Esophagus muscularis mucosa (tissue), 4 donors: Measurements from ENCODE around the gene HTRA1. TPM values are rescaled to one million over a fixed set of nuclear protein-coding genes. Genes with fewer than 3 reads are reported as not detected.

Experiments used
- DNase-seq: peaks from one replicate; pipeline ENCODE4 v3.0.0-alpha.2; 2017; ENCODE audit errors: extremely low spot score
- H3K27ac ChIP-seq, 4 donors: fragments of 200-600 bp; sonication (generic); replicated peaks in 1 of 4; 1 replicate in 3 of 4; 2 replicates in 1 of 4; pipeline ENCODE4 v1.5.1; 2016 to 2019; ENCODE audit warnings: mild to moderate bottlenecking in 1 of 4
- H3K27me3 ChIP-seq, 4 donors: fragments of 200-600 bp; sonication (generic); one replicate each; pipeline versions ENCODE4 v1.5.1 to v1.6.0; 2016 to 2019
- H3K36me3 ChIP-seq, 4 donors: fragments of 200-600 bp; sonication (generic); one replicate each; pipeline ENCODE4 v1.5.1; 2016 to 2019
- H3K4me1 ChIP-seq, 4 donors: fragments of 200-600 bp; sonication (generic); one replicate each; pipeline ENCODE4 v1.5.1; 2016 to 2019
- H3K4me3 ChIP-seq, 4 donors: fragments of 200-600 bp; sonication (generic); 1 replicate in 2 of 4; 2 replicates in 2 of 4; pipeline ENCODE4 v1.5.1; 2016 to 2019; ENCODE audit warnings: mild to moderate bottlenecking in 4 of 4, moderate library complexity in 1 of 4
- H3K9me3 ChIP-seq, 4 donors: fragments of 200-600 bp; sonication (generic); 1 replicate in 3 of 4; 2 replicates in 1 of 4; pipeline ENCODE4 v1.5.1; 2016 to 2019
- CTCF ChIP-seq, 3 experiments: fragments of 200-600 bp in 2 of 3; fragments of 450-650 bp in 1 of 3; sonication (generic) in 2 of 3; IDR thresholded peaks; one replicate each; pipeline ENCODE4 v1.5.1; 2017 to 2019; ENCODE audit warnings: antibody characterized with exemption in 3 of 3, mild to moderate bottlenecking in 2 of 3, moderate library complexity in 1 of 3
- EP300 ChIP-seq: sonication (generic); formaldehyde crosslinking; IDR thresholded peaks from one replicate; pipeline ENCODE4 v1.6.1; 2017; ENCODE audit warnings: antibody characterized with exemption
- POLR2A ChIP-seq: fragments of 450-650 bp; IDR thresholded peaks from one replicate; pipeline ENCODE4 v1.6.1; 2017; ENCODE audit warnings: antibody characterized with exemption, moderate library complexity, mild to moderate bottlenecking, low read depth
- POLR2AphosphoS5 ChIP-seq, 2 donors: sonication (generic); formaldehyde crosslinking; IDR thresholded peaks; one replicate each; pipeline ENCODE4 v1.6.1; 2017; ENCODE audit warnings: antibody characterized with exemption in 2 of 2
- WGBS: methylation state at CpG from one replicate; pipeline ENCODE4 v1.1.5; 2018; 5-methylcytosine and 5-hydroxymethylcytosine counted together
- intact Hi-C: fragments of 100-400 bp; cut with DNase I; formaldehyde crosslinking; loops from one replicate; pipeline ENCODE4 v1.15.1; 2023
- total RNA-seq, 4 donors: library from RNA; depleted of rRNA; stranded (reverse); fragments of >200 nt; gene quantifications; one replicate each; pipeline versions ENCODE4 v1.1.0 to v1.2.1, GENCODE V29; 2016

Gene HTRA1
- total RNA-seq, 4 donors from 2014 or later, result 101 to 146 (median 109) TPM

GRCh38 chr10:122486406-122487080, 25.2 kb downstream of the HTRA1 start:
- DNase-seq, result no peak
- peaks cover 0 to 21% (median 8%) of the 10 kb centered on the region in 4 donors for H3K36me3 ChIP-seq
- H3K4me3 ChIP-seq, result no peak overlapping the region
- WGBS, result 80% methylated on average over 9 of the region's 9 CpGs
- peaks cover 35 to 60% (median 53%) of the 10 kb centered on the region in 4 donors for H3K4me1 ChIP-seq
- intact Hi-C loops, result no loop called here
- TF ChIP-seq POLR2AphosphoS5 (IDR thresholded peaks at IDR 0.05) (no peak), CTCF (IDR thresholded peaks at IDR 0.05) (no peak), POLR2A (no peak), EP300 (no peak)
- H3K27ac ChIP-seq, result peak overlapping the region in 3 of 4 donors; percentile 34 to 74 (median 48)
- no peaks in the 10 kb centered on the region for H3K9me3 ChIP-seq
- no peaks in the 10 kb centered on the region for H3K27me3 ChIP-seq

- TF ChIP-seq EP300 (peak; percentile 94), POLR2AphosphoS5 (IDR thresholded peaks at IDR 0.05) (peak; percentile 81 to 83), POLR2A (no peak)
- 62% methylated on average over 14 of the region's 16 CpGs for WGBS
- H3K4me1 ChIP-seq, result peaks cover 35 to 67% (median 61%) of the 10 kb centered on the region in 4 donors
- DNase-seq, result no peak
- H3K4me3 ChIP-seq, result no peak overlapping the region
- no peaks in the 10 kb centered on the region for H3K27me3 ChIP-seq
- peaks cover 0 to 26% (median 10%) of the 10 kb centered on the region in 4 donors for H3K36me3 ChIP-seq
- intact Hi-C loops, result no loop called here
- peak overlapping the region in 3 of 4 donors; percentile 38 to 74 (median 48) for H3K27ac ChIP-seq
- no peaks in the 10 kb centered on the region for H3K9me3 ChIP-seq
Observed at GRCh38 chr10:122487174-122487765, 25.9 kb downstream of the HTRA1 start.

- H3K4me1 ChIP-seq, result peaks cover 44 to 80% (median 78%) of the 10 kb centered on the region in 4 donors
- WGBS, result 80% methylated on average over 4 of the region's 4 CpGs
- H3K27me3 ChIP-seq, result no peaks in the 10 kb centered on the region
- no peak for DNase-seq
- H3K9me3 ChIP-seq, result no peaks in the 10 kb centered on the region
- no peak overlapping the region for H3K4me3 ChIP-seq
- intact Hi-C loops, result no loop called here
- peaks cover 0 to 44% (median 14%) of the 10 kb centered on the region in 4 donors for H3K36me3 ChIP-seq
- TF ChIP-seq POLR2AphosphoS5 (IDR thresholded peaks at IDR 0.05), result no peak
- no peak for TF ChIP-seq CTCF (IDR thresholded peaks at IDR 0.05)
- no peak for TF ChIP-seq POLR2A
- TF ChIP-seq EP300, result no peak
- no peak overlapping the region for H3K27ac ChIP-seq
Observed at GRCh38 chr10:122490268-122490667, 28.9 kb downstream of the HTRA1 start.

GRCh38 chr10:122490786-122491680, 29.7 kb downstream of the HTRA1 start:
- no peak for DNase-seq
- Histone ChIP-seq H3K9me3 (no peaks in the 10 kb centered on the region), H3K27ac (peak overlapping the region in 2 of 4 donors; percentile 71 to 77), H3K4me3 (no peak overlapping the region), H3K4me1 (peaks cover 43 to 80% (median 78%) of the 10 kb centered on the region in 4 donors), H3K36me3 (peaks cover 0 to 44% (median 14%) of the 10 kb centered on the region in 4 donors), H3K27me3 (no peaks in the 10 kb centered on the region)
- intact Hi-C loops, result no loop called here
- peak; percentile 30 for TF ChIP-seq EP300
- no peak for TF ChIP-seq POLR2AphosphoS5 (IDR thresholded peaks at IDR 0.05)
- WGBS, result 80% methylated on average over 24 of the region's 26 CpGs

- H3K4me3 ChIP-seq, result no peak overlapping the region
- H3K27ac ChIP-seq, result peak overlapping the region in 3 of 4 donors; percentile 58 to 77 (median 71)
- peaks cover 0 to 44% (median 14%) of the 10 kb centered on the region in 4 donors for H3K36me3 ChIP-seq
- H3K9me3 ChIP-seq, result no peaks in the 10 kb centered on the region
- TF ChIP-seq POLR2AphosphoS5 (IDR thresholded peaks at IDR 0.05), result no peak
- TF ChIP-seq EP300, result no peak
- no peak for TF ChIP-seq CTCF (IDR thresholded peaks at IDR 0.05)
- no peak for TF ChIP-seq POLR2A
- intact Hi-C loops, result no loop called here
- WGBS, result 82% methylated on average over 9 of the region's 9 CpGs
- peaks cover 33 to 76% (median 75%) of the 10 kb centered on the region in 4 donors for H3K4me1 ChIP-seq
- no peaks in the 10 kb centered on the region for H3K27me3 ChIP-seq
- no peak for DNase-seq
Observed at GRCh38 chr10:122492006-122492405, 30.7 kb downstream of the HTRA1 start.
